ENCODE data around the gene PROK1.

Gene PROK1

DNA sequence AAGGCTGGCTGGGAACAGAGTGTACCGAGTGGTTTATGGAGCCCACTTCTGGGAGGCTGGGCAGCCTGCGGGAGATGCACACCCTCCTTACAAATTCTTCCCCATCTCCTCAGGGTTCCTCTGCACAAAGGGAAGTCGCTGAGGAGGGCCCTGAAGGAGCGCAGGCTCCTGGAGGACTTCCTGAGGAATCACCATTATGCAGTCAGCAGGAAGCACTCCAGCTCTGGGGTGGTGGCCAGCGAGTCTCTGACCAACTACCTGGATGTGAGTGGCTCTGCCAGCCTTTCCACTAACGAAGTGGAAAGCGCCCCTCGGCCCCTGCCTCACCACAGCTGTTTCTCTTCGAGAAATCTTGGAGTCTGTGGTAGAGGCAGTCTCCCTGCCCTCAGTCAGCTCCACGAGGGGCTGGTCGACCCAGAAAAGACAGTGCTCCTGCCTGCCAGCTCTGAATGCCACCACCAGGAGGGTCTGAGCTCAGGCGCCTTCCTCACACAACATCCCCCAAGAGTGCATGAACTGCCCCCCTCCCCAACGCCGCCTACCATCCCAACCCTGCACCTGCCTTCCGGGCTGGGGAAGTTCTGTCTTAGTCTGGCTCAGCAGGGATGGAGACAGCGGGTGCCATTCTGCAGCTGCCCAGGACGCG, 31.8 kb downstream of the PROK1 start:
- H2AK5ac ChIP-seq (ENCODE audit: low read depth, low read length), result no peak overlapping the region

DNA sequence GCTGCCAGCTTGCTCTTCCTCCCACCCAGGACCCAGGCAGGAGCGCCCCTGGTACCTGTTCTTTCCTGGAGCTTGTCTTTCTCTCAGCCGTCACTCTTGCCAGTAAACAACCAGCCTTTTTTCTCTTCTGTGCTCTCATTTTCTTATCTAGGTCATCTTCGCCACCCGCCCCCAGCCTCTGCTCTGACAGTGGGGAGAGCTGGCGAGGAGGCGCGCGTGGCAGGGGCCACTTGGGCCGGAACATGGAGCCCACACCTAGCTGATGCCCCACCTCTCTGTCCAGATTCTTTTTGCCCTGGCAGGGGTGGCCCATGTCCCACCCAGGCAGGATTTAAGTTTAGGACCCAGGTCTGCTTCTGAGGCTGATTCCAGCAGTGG, 32.3 kb downstream of the PROK1 start:
- no peak overlapping the region for H3K14ac ChIP-seq (ENCODE audit: low read length)
- H2AK5ac ChIP-seq (ENCODE audit: low read depth, low read length), result no peak overlapping the region
- H2AFZ ChIP-seq (ENCODE audit: low read length), result no peak overlapping the region
- H3K4me3 ChIP-seq (ENCODE audit: low read length in 2 of 2), result no peak overlapping the region
- H3K36me3 ChIP-seq (replicated peaks in 1 of 2; ENCODE audit: control insufficient read depth in 2 of 2, insufficient read depth in 2 of 2, low read length in 2 of 2), result no peaks in the 10 kb centered on the region
- H3K9ac ChIP-seq (ENCODE audit: low read depth, low read length, poor library complexity), result no peak overlapping the region
- H3K27ac ChIP-seq (replicated peaks; ENCODE audit: low read length), result no peak overlapping the region
- H4K8ac ChIP-seq (ENCODE audit: low read depth, low read length), result no peak overlapping the region
- peaks cover 0 to 6% of the 10 kb centered on the region in 2 donors for H3K4me1 ChIP-seq (ENCODE audit: control insufficient read depth in 2 of 2, insufficient read depth in 1 of 2, low read depth in 1 of 2, low read length in 2 of 2)
- WGBS, 2 donors (ENCODE audit: extremely low coverage in 2 of 2, insufficient read length in 2 of 2, insufficient replicate concordance in 1 of 2), result no CpG with 5 or more reads among the region's 9 CpGs
- no peak overlapping the region for H3K23ac ChIP-seq (ENCODE audit: low read depth, low read length, poor library complexity)
- H3K27me3 ChIP-seq (ENCODE audit: control insufficient read depth in 3 of 3, insufficient read depth in 3 of 3, low read depth in 1 of 3, low read length in 3 of 3), result peaks cover 0 to 68% (median 0%) of the 10 kb centered on the region in 3 experiments
- no peaks in the 10 kb centered on the region for H3K9me3 ChIP-seq (replicated peaks in 1 of 2; ENCODE audit: control insufficient read depth in 2 of 2, insufficient read depth in 1 of 2, low read depth in 1 of 2, low read length in 2 of 2)
- no peak overlapping the region for H2BK120ac ChIP-seq (ENCODE audit: low read depth, low read length)
- no peaks in the 10 kb centered on the region for H3K79me1 ChIP-seq (ENCODE audit: low read depth, low read length)
- H3K18ac ChIP-seq (ENCODE audit: low read length), result peak overlapping the region; percentile 54
- no peak overlapping the region for H4K91ac ChIP-seq (ENCODE audit: low read depth, low read length, poor library complexity)
- H3K4me2 ChIP-seq (ENCODE audit: insufficient read depth, low read length, poor library complexity, severe bottlenecking), result no peak overlapping the region
- H2BK15ac ChIP-seq (ENCODE audit: low read length), result no peak overlapping the region
- H3K4ac ChIP-seq (ENCODE audit: low read length), result no peak overlapping the region
- H2BK12ac ChIP-seq (ENCODE audit: low read length), result no peak overlapping the region
- no peak for DNase-seq (ENCODE audit: low spot score)
- H2BK5ac ChIP-seq (ENCODE audit: low read length), result no peak overlapping the region

More for the DNA sequence above, 31.8 kb downstream of the PROK1 start:
- Histone ChIP-seq H3K79me1 (ENCODE audit: low read depth, low read length) (no peaks in the 10 kb centered on the region), H4K8ac (ENCODE audit: low read depth, low read length) (no peak overlapping the region), H3K9me3 (replicated peaks in 1 of 2; ENCODE audit: control insufficient read depth in 2 of 2, insufficient read depth in 1 of 2, low read depth in 1 of 2, low read length in 2 of 2) (no peaks in the 10 kb centered on the region), H3K9ac (ENCODE audit: low read depth, low read length, poor library complexity) (no peak overlapping the region), H3K36me3 (replicated peaks in 1 of 2; ENCODE audit: control insufficient read depth in 2 of 2, insufficient read depth in 2 of 2, low read length in 2 of 2) (no peaks in the 10 kb centered on the region), H2BK5ac (ENCODE audit: low read length) (no peak overlapping the region), H3K18ac (ENCODE audit: low read length) (peak overlapping the region; percentile 54), H4K91ac (ENCODE audit: low read depth, low read length, poor library complexity) (no peak overlapping the region), H3K23ac (ENCODE audit: low read depth, low read length, poor library complexity) (no peak overlapping the region), H3K4ac (ENCODE audit: low read length) (no peak overlapping the region), H3K4me1 (ENCODE audit: control insufficient read depth in 2 of 2, insufficient read depth in 1 of 2, low read depth in 1 of 2, low read length in 2 of 2) (peaks cover 0 to 6% of the 10 kb centered on the region in 2 donors), H2BK15ac (ENCODE audit: low read length) (no peak overlapping the region), H2BK120ac (ENCODE audit: low read depth, low read length) (no peak overlapping the region), H3K4me3 (ENCODE audit: low read length in 2 of 2) (no peak overlapping the region), H2BK12ac (ENCODE audit: low read length) (no peak overlapping the region), H3K4me2 (ENCODE audit: insufficient read depth, low read length, poor library complexity, severe bottlenecking) (no peak overlapping the region), H3K27ac (replicated peaks; ENCODE audit: low read length) (no peak overlapping the region), H3K27me3 (ENCODE audit: control insufficient read depth in 3 of 3, insufficient read depth in 3 of 3, low read depth in 1 of 3, low read length in 3 of 3) (peaks cover 0 to 66% (median 0%) of the 10 kb centered on the region in 3 experiments), H2AFZ (ENCODE audit: low read length) (no peak overlapping the region), H3K14ac (ENCODE audit: low read length) (no peak overlapping the region)
- no peak for DNase-seq (ENCODE audit: low spot score)
- WGBS, 2 donors (ENCODE audit: extremely low coverage in 2 of 2, insufficient read length in 2 of 2, insufficient replicate concordance in 1 of 2), result no CpG with 5 or more reads among the region's 18 CpGs

DNA sequence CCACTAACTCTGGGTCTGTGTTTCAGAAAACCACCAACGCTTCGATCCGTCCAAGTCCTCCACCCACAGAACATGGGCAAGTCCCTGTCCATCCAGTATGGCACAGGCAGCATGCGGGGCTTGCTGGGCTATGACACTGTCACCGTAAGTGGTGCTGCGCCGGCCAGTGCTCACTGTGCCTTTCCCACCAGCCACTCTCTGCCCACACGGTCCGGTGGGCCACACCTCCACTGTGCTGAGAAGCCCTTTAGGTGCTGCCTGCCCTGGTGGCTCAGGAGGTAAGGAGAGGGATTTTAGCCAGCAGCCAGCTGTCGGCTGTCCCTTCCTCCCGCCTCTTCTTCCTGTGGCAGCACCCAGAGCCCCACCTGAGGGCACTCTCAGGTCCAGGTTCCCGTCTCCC, 33.9 kb downstream of the PROK1 start:
- no peak overlapping the region for H3K4me3 ChIP-seq (ENCODE audit: low read length in 2 of 2)
- H3K14ac ChIP-seq (ENCODE audit: low read length), result peak overlapping the region; percentile 11
- DNase-seq (ENCODE audit: low spot score), result no peak
- H3K36me3 ChIP-seq (replicated peaks in 1 of 2; ENCODE audit: control insufficient read depth in 2 of 2, insufficient read depth in 2 of 2, low read length in 2 of 2), result no peaks in the 10 kb centered on the region
- H3K27me3 ChIP-seq (ENCODE audit: control insufficient read depth in 3 of 3, insufficient read depth in 3 of 3, low read depth in 1 of 3, low read length in 3 of 3), result peaks cover 0 to 55% (median 0%) of the 10 kb centered on the region in 3 experiments
- no peak overlapping the region for H3K27ac ChIP-seq (replicated peaks; ENCODE audit: low read length)
- H2BK120ac ChIP-seq (ENCODE audit: low read depth, low read length), result no peak overlapping the region
- H2BK15ac ChIP-seq (ENCODE audit: low read length), result no peak overlapping the region
- no peak overlapping the region for H2BK5ac ChIP-seq (ENCODE audit: low read length)
- no CpG with 5 or more reads among the region's 12 CpGs for WGBS, 2 donors (ENCODE audit: extremely low coverage in 2 of 2, insufficient read length in 2 of 2, insufficient replicate concordance in 1 of 2)
- H3K23ac ChIP-seq (ENCODE audit: low read depth, low read length, poor library complexity), result peak overlapping the region; percentile 21
- H3K4ac ChIP-seq (ENCODE audit: low read length), result no peak overlapping the region
- H3K79me1 ChIP-seq (ENCODE audit: low read depth, low read length), result no peaks in the 10 kb centered on the region
- no peak overlapping the region for H2BK12ac ChIP-seq (ENCODE audit: low read length)
- H2AFZ ChIP-seq (ENCODE audit: low read length), result no peak overlapping the region
- H3K4me1 ChIP-seq (ENCODE audit: control insufficient read depth in 2 of 2, insufficient read depth in 1 of 2, low read depth in 1 of 2, low read length in 2 of 2), result peaks cover 0 to 6% of the 10 kb centered on the region in 2 donors
- no peak overlapping the region for H2AK5ac ChIP-seq (ENCODE audit: low read depth, low read length)
- no peak overlapping the region for H3K9ac ChIP-seq (ENCODE audit: low read depth, low read length, poor library complexity)
- peak overlapping the region; percentile 83 for H4K8ac ChIP-seq (ENCODE audit: low read depth, low read length)
- no peak overlapping the region for H3K4me2 ChIP-seq (ENCODE audit: insufficient read depth, low read length, poor library complexity, severe bottlenecking)
- no peak overlapping the region for H4K91ac ChIP-seq (ENCODE audit: low read depth, low read length, poor library complexity)
- H3K18ac ChIP-seq (ENCODE audit: low read length), result no peak overlapping the region
- H3K9me3 ChIP-seq (replicated peaks in 1 of 2; ENCODE audit: control insufficient read depth in 2 of 2, insufficient read depth in 1 of 2, low read depth in 1 of 2, low read length in 2 of 2), result no peaks in the 10 kb centered on the region

DNA sequence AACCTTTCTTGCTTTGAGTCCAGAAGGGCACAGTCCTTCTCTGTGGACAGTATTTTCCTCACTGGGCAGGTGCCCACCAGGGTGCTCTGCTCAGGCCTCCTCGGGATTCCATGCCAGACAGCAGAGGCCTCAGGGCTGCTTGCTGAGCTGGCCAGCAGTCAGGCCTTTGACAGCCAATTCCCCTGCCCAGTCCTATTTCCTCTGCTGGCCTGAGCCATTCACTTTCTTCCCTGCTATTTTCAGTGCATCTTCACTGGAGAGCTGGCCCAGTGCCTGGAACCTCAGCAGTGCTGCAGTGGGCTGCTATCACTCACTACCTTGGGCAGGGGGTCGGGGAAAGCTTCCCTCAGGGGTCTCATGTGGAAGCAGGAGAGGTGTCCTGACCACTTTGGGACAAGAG, 34.8 kb downstream of the PROK1 start:
- no CpG with 5 or more reads among the region's 2 CpGs for WGBS, 2 donors (ENCODE audit: extremely low coverage in 2 of 2, insufficient read length in 2 of 2, insufficient replicate concordance in 1 of 2)
- no peak overlapping the region for H3K4ac ChIP-seq (ENCODE audit: low read length)

More for the DNA sequence above, 34.8 kb downstream of the PROK1 start:
- Histone ChIP-seq H2AK5ac (ENCODE audit: low read depth, low read length) (no peak overlapping the region), H3K14ac (ENCODE audit: low read length) (no peak overlapping the region), H2BK5ac (ENCODE audit: low read length) (no peak overlapping the region), H3K18ac (ENCODE audit: low read length) (no peak overlapping the region), H3K9ac (ENCODE audit: low read depth, low read length, poor library complexity) (no peak overlapping the region), H2AFZ (ENCODE audit: low read length) (no peak overlapping the region), H3K79me1 (ENCODE audit: low read depth, low read length) (no peaks in the 10 kb centered on the region), H3K4me3 (ENCODE audit: low read length in 2 of 2) (no peak overlapping the region), H2BK120ac (ENCODE audit: low read depth, low read length) (no peak overlapping the region), H4K8ac (ENCODE audit: low read depth, low read length) (no peak overlapping the region), H2BK15ac (ENCODE audit: low read length) (no peak overlapping the region), H3K27me3 (ENCODE audit: control insufficient read depth in 3 of 3, insufficient read depth in 3 of 3, low read depth in 1 of 3, low read length in 3 of 3) (peaks cover 0 to 54% (median 0%) of the 10 kb centered on the region in 3 experiments), H3K27ac (replicated peaks; ENCODE audit: low read length) (no peak overlapping the region), H4K91ac (ENCODE audit: low read depth, low read length, poor library complexity) (no peak overlapping the region), H3K23ac (ENCODE audit: low read depth, low read length, poor library complexity) (no peak overlapping the region), H3K36me3 (replicated peaks in 1 of 2; ENCODE audit: control insufficient read depth in 2 of 2, insufficient read depth in 2 of 2, low read length in 2 of 2) (no peaks in the 10 kb centered on the region), H3K4me1 (ENCODE audit: control insufficient read depth in 2 of 2, insufficient read depth in 1 of 2, low read depth in 1 of 2, low read length in 2 of 2) (peaks cover 0 to 6% of the 10 kb centered on the region in 2 donors), H2BK12ac (ENCODE audit: low read length) (no peak overlapping the region), H3K9me3 (replicated peaks in 1 of 2; ENCODE audit: control insufficient read depth in 2 of 2, insufficient read depth in 1 of 2, low read depth in 1 of 2, low read length in 2 of 2) (no peaks in the 10 kb centered on the region), H3K4me2 (ENCODE audit: insufficient read depth, low read length, poor library complexity, severe bottlenecking) (no peak overlapping the region)
- no peak for DNase-seq (ENCODE audit: low spot score)

All from neuronal stem cell (in vitro differentiated cells).